ENCODE data around the gene FRMPD2. TPM values are rescaled to one million over a fixed set of nuclear protein-coding genes. Genes with fewer than 3 reads are reported as not detected.

FRMPD2 gene
- total RNA-seq, 4 donors from 2014 or later = not detected

- ATAC-seq = no peak
- in situ Hi-C loops (cut with MboI; ENCODE audit: low sequenced_read_pairs in 4 of 4) = no loop called here
These were observed 31.0 kb downstream of the FRMPD2 start for GRCh38 chr10:48243487-48243886.

GRCh38 chr10:48242171-48242904, 32.2 kb downstream of the FRMPD2 start:
- DNase-seq (no peak), ATAC-seq (no peak)
- Histone ChIP-seq H3K27ac (no peak overlapping the region), H3K36me3 (no peaks in the 10 kb centered on the region), H3K27me3 (no peaks in the 10 kb centered on the region), H3K4me1 (no peaks in the 10 kb centered on the region), H3K4me3 (no peak overlapping the region), H3K9me3 (no peaks in the 10 kb centered on the region)
- TF ChIP-seq CTCF (IDR thresholded peaks at IDR 0.05 in 4 of 5, conservative IDR thresholded peaks at IDR 0.05 in 1 of 5) (no peak), POLR2A (IDR thresholded peaks at IDR 0.05) (no peak)
- in situ Hi-C loops (cut with MboI; ENCODE audit: low sequenced_read_pairs in 4 of 4) (no loop called here), intact Hi-C loops (cut with DNase I; ENCODE audit: low total_unique reads) (no loop called here)

More at GRCh38 chr10:48243487-48243886, 31.0 kb downstream of the FRMPD2 start:
- TF ChIP-seq POLR2A (IDR thresholded peaks at IDR 0.05) (no peak), CTCF (IDR thresholded peaks at IDR 0.05 in 4 of 5, conservative IDR thresholded peaks at IDR 0.05 in 1 of 5) (no peak)
- no peak overlapping the region for H3K4me3 ChIP-seq
- H3K27me3 ChIP-seq = no peaks in the 10 kb centered on the region
- no peak overlapping the region for H3K27ac ChIP-seq
- H3K4me1 ChIP-seq = no peaks in the 10 kb centered on the region
- no peaks in the 10 kb centered on the region for H3K9me3 ChIP-seq
- DNase-seq = no peak
- no peaks in the 10 kb centered on the region for H3K36me3 ChIP-seq
- intact Hi-C loops (cut with DNase I; ENCODE audit: low total_unique reads) = no loop called here

- in situ Hi-C loops (cut with MboI; ENCODE audit: low sequenced_read_pairs in 4 of 4) = no loop called here
- H3K4me1 ChIP-seq = no peaks in the 10 kb centered on the region
- H3K9me3 ChIP-seq = no peaks in the 10 kb centered on the region
- intact Hi-C loops (cut with DNase I; ENCODE audit: low total_unique reads) = no loop called here
- no peak for DNase-seq
- no peak overlapping the region for H3K27ac ChIP-seq
- H3K36me3 ChIP-seq = no peaks in the 10 kb centered on the region
- no peaks in the 10 kb centered on the region for H3K27me3 ChIP-seq
- no peak for TF ChIP-seq POLR2A (IDR thresholded peaks at IDR 0.05)
- no peak for TF ChIP-seq CTCF (IDR thresholded peaks at IDR 0.05 in 4 of 5, conservative IDR thresholded peaks at IDR 0.05 in 1 of 5)
- no peak overlapping the region for H3K4me3 ChIP-seq
- no peak for ATAC-seq
These were observed 33.2 kb downstream of the FRMPD2 start for GRCh38 chr10:48241332-48241731.

- in situ Hi-C loops (cut with MboI; ENCODE audit: low sequenced_read_pairs in 4 of 4) = no loop called here
- intact Hi-C loops (cut with DNase I; ENCODE audit: low total_unique reads) = no loop called here
- H3K36me3 ChIP-seq = no peaks in the 10 kb centered on the region
- H3K4me1 ChIP-seq = no peaks in the 10 kb centered on the region
- no peak overlapping the region for H3K27ac ChIP-seq
- no peaks in the 10 kb centered on the region for H3K27me3 ChIP-seq
- TF ChIP-seq CTCF (IDR thresholded peaks at IDR 0.05 in 4 of 5, conservative IDR thresholded peaks at IDR 0.05 in 1 of 5) (no peak), POLR2A (IDR thresholded peaks at IDR 0.05) (no peak)
- ATAC-seq (no peak), DNase-seq (no peak)
- no peak overlapping the region for H3K4me3 ChIP-seq
- H3K9me3 ChIP-seq = no peaks in the 10 kb centered on the region
These were observed 34.3 kb downstream of the FRMPD2 start for GRCh38 chr10:48240196-48240595.

- Histone ChIP-seq H3K4me3 (no peak overlapping the region), H3K27ac (no peak overlapping the region), H3K27me3 (no peaks in the 10 kb centered on the region), H3K9me3 (no peaks in the 10 kb centered on the region), H3K36me3 (no peaks in the 10 kb centered on the region), H3K4me1 (no peaks in the 10 kb centered on the region)
- in situ Hi-C loops (cut with MboI; ENCODE audit: low sequenced_read_pairs in 4 of 4) = no loop called here
- intact Hi-C loops (cut with DNase I; ENCODE audit: low total_unique reads) = no loop called here
- no peak for DNase-seq
- no peak for TF ChIP-seq CTCF (IDR thresholded peaks at IDR 0.05 in 4 of 5, conservative IDR thresholded peaks at IDR 0.05 in 1 of 5)
- TF ChIP-seq POLR2A (IDR thresholded peaks at IDR 0.05) = no peak
- ATAC-seq = no peak
These were observed 34.9 kb downstream of the FRMPD2 start for GRCh38 chr10:48239618-48240017.
